GM12878 (cell line): Measurements from ENCODE around the gene TBATA. TPM values are rescaled to one million over a fixed set of nuclear protein-coding genes. Genes with fewer than 3 reads are reported as not detected.
A peak's percentile ranks its signal among the peaks of the same experiment; 100 is the strongest.

Source experiments
- ATAC-seq: fragments of 200-7000 bp; cut with Tn5 transposase; 3 replicates; pipeline ENCODE4 v1.9.1; 2020; ENCODE audit warnings: mild to moderate bottlenecking, moderate library complexity
- BruUV-seq: library from RNA; stranded (reverse); fragments of 400-500 nt; replicated peaks from 2 replicates; lab custom pipeline; 2021; lab: Mats Ljungman, UMichigan
- CTCF ChIA-PET: fragments of 300-600 bp; sonication (Branson Sonifier 250); formaldehyde crosslinking; extraction: SDS; loops from one replicate; lab custom pipeline; 2021; ENCODE audit warnings: inconsistent platforms; lab: Yijun Ruan, JAX
- POLR2A ChIA-PET: fragments of 350-600 bp; formaldehyde crosslinking; extraction: SDS; loops from one replicate; lab custom pipeline; 2021; ENCODE audit warnings: inconsistent platforms; lab: Charles Lee
- RAD21 ChIA-PET: fragments of 300-600 bp; sonication (Branson Sonifier 250); formaldehyde crosslinking; loops from one replicate; lab custom pipeline; 2023; ENCODE audit warnings: antibody characterized with exemption; ENCODE audit not compliant: unreplicated experiment; lab: Charles Lee
- SMC1A ChIA-PET: fragments of 300-600 bp; sonication (Branson Sonifier 250); formaldehyde crosslinking; loops from one replicate; lab custom pipeline; 2023; ENCODE audit not compliant: unreplicated experiment, uncharacterized antibody; lab: Charles Lee
- DNase-seq: peaks from one replicate; pipeline ENCODE4 v3.0.0-alpha.2; 2011; ENCODE audit warnings: low read depth, low spot score
- FAIRE-seq: peaks from 3 replicates; lab custom pipeline; 2011; peaks lifted over from hg19 to GRCh38; lab: Jason Lieb, UNC
- H2AFZ ChIP-seq: 2 replicates; pipeline ENCODE4 v1.6.0; 2011; ENCODE audit warnings: low read depth, low read length, control low read depth; ENCODE audit not compliant: control insufficient read depth
- H3K27ac ChIP-seq: 2 replicates; pipeline ENCODE4 v1.5.1; 2011; ENCODE audit warnings: control low read depth; ENCODE audit not compliant: control insufficient read depth, insufficient read depth
- H3K27me3 ChIP-seq, 2 experiments: replicated peaks in 1 of 2; 2 replicates each; pipeline versions ENCODE4 v1.6.0 to v1.6.1; 2011; ENCODE audit warnings: low read length in 1 of 2; ENCODE audit not compliant: control insufficient read depth in 2 of 2, insufficient read depth in 2 of 2
- H3K36me3 ChIP-seq, 2 experiments: 2 replicates each; pipeline ENCODE4 v1.5.1; 2011; ENCODE audit warnings: low read length in 1 of 2; ENCODE audit not compliant: control insufficient read depth in 2 of 2, insufficient read depth in 2 of 2
- H3K4me1 ChIP-seq: 2 replicates; pipeline ENCODE4 v1.6.1; 2011; ENCODE audit warnings: mild to moderate bottlenecking, low read length, moderate library complexity, mixed read lengths; ENCODE audit not compliant: control insufficient read depth, insufficient read depth
- H3K4me2 ChIP-seq: 2 replicates; pipeline ENCODE4 v1.6.0; 2011; ENCODE audit warnings: control low read depth; ENCODE audit not compliant: control insufficient read depth, insufficient read depth
- H3K4me3 ChIP-seq: fragments of 200-600 bp; sonication (generic); 2 replicates; pipeline ENCODE4 v1.5.1; 2016
- H3K79me2 ChIP-seq: 2 replicates; pipeline ENCODE4 v1.6.0; 2011; ENCODE audit warnings: low read length; ENCODE audit not compliant: control insufficient read depth, insufficient read depth
- H3K9ac ChIP-seq: 2 replicates; pipeline ENCODE4 v1.8.0; 2011; ENCODE audit warnings: low read length, control low read depth, mixed read lengths; ENCODE audit not compliant: control insufficient read depth, insufficient read depth
- H3K9me3 ChIP-seq: replicated peaks from 3 replicates; pipeline ENCODE4 v1.5.1; 2011; ENCODE audit warnings: mild to moderate bottlenecking, low read length; ENCODE audit not compliant: control insufficient read depth, insufficient read depth
- H4K20me1 ChIP-seq: 2 replicates; pipeline ENCODE4 v1.6.0; 2011; ENCODE audit not compliant: control insufficient read depth, insufficient read depth
- CHD1 ChIP-seq: IDR thresholded peaks from 2 replicates; pipeline ENCODE4 v1.6.1; 2012; ENCODE audit warnings: low read depth, low read length, improper control_type of control experiment
- CHD2 ChIP-seq: IDR thresholded peaks from 2 replicates; pipeline ENCODE4 v1.6.1; 2011; ENCODE audit warnings: low read depth, low read length, improper control_type of control experiment, borderline replicate concordance
- CTCF ChIP-seq, 3 experiments: IDR thresholded peaks in 2 of 3; conservative IDR thresholded peaks in 1 of 3; 2 replicates each; pipeline ENCODE4 v1.5.1; 2011; ENCODE audit warnings: low read depth in 3 of 3, low read length in 3 of 3, mild to moderate bottlenecking in 3 of 3, control low read depth in 2 of 3, moderate library complexity in 2 of 3, inconsistent platforms in 1 of 3, mixed read lengths in 1 of 3; ENCODE audit not compliant: control insufficient read depth in 2 of 3, insufficient read depth in 1 of 3; ENCODE audit errors: extremely low read depth in 1 of 3
- EZH2 ChIP-seq: IDR thresholded peaks from 2 replicates; pipeline ENCODE4 v1.6.1; 2012; ENCODE audit warnings: low read depth, mild to moderate bottlenecking, control low read depth, inconsistent platforms, low read length, borderline replicate concordance; ENCODE audit not compliant: control insufficient read depth
- FOXK2 ChIP-seq: fragments of 450-650 bp; IDR thresholded peaks from 2 replicates; pipeline ENCODE4 v1.6.1; 2017; ENCODE audit warnings: mild to moderate bottlenecking, moderate library complexity
- FOXM1 ChIP-seq: IDR thresholded peaks from 2 replicates; pipeline ENCODE4 v1.6.1; 2012; ENCODE audit warnings: low read depth, mild to moderate bottlenecking, inconsistent platforms, low read length, moderate library complexity
- MYC ChIP-seq: IDR thresholded peaks from 2 replicates; pipeline ENCODE4 v1.6.1; 2011; ENCODE audit warnings: mild to moderate bottlenecking, low read length, moderate library complexity, inconsistent platforms; ENCODE audit not compliant: insufficient read depth, insufficient replicate concordance, insufficient read length, severe bottlenecking
- NFIC ChIP-seq: IDR thresholded peaks from 2 replicates; pipeline ENCODE4 v1.6.1; 2012; ENCODE audit warnings: low read depth, mild to moderate bottlenecking, inconsistent platforms, low read length, moderate library complexity
- PKNOX1 ChIP-seq: fragments of 450-650 bp; IDR thresholded peaks from 2 replicates; pipeline ENCODE4 v1.6.1; 2016; ENCODE audit warnings: mild to moderate bottlenecking
- RAD51 ChIP-seq: fragments of 450-650 bp; IDR thresholded peaks from 2 replicates; pipeline ENCODE4 v1.6.1; 2016; ENCODE audit warnings: moderate library complexity, mild to moderate bottlenecking, inconsistent platforms
- RELA ChIP-seq: fragments of 450-650 bp; IDR thresholded peaks from 2 replicates; pipeline ENCODE4 v1.8.0; 2014; ENCODE audit warnings: borderline replicate concordance; ENCODE audit not compliant: partially characterized antibody
- SUPT20H ChIP-seq: IDR thresholded peaks from 2 replicates; pipeline ENCODE4 v1.6.1; 2011; ENCODE audit warnings: low read depth, mild to moderate bottlenecking, low read length, moderate library complexity, borderline replicate concordance; ENCODE audit not compliant: control insufficient read depth
- TCF7 ChIP-seq: IDR thresholded peaks from 2 replicates; pipeline ENCODE4 v1.6.1; 2014; ENCODE audit warnings: antibody characterized with exemption, borderline replicate concordance
- USF1 ChIP-seq: IDR thresholded peaks from 2 replicates; pipeline ENCODE4 v1.6.1; 2011; ENCODE audit warnings: borderline replicate concordance, low read depth, mild to moderate bottlenecking, moderate library complexity, mixed read lengths, low read length; ENCODE audit not compliant: insufficient read depth; ENCODE audit errors: extremely low read length
- ZBTB4 ChIP-seq: fragments of 450-650 bp; formaldehyde crosslinking; IDR thresholded peaks from 2 replicates; pipeline ENCODE4 v1.4.0; 2022; ENCODE audit warnings: mild to moderate bottlenecking, moderate library complexity
- WGBS: methylation state at CpG from one replicate; pipeline ENCODE4 v1.1.6; 2016; ENCODE audit warnings: low lambda C conversion rate; ENCODE audit not compliant: insufficient replicate concordance, insufficient coverage; ENCODE audit errors: missing lambda C conversion rate; 5-methylcytosine and 5-hydroxymethylcytosine counted together
- in situ Hi-C: fragments of 300-500 bp; cut with MboI; formaldehyde crosslinking; loops from 9 replicates; pipeline ENCODE4 v1.14.3; 2018; ENCODE audit warnings: mixed read lengths
- intact Hi-C: fragments of 100-400 bp; cut with micrococcal nuclease; formaldehyde crosslinking; loops from one replicate; pipeline ENCODE4 v1.14.2; 2022; ENCODE audit not compliant: unreplicated experiment
- polyA plus RNA-seq, 11 experiments: library from polyadenylated mRNA; depleted of rRNA in 4 of 11; unstranded in 6 of 11; stranded (reverse) in 5 of 11; fragments of >200 nt; fragmentation: Nextera tagmentation in 4 of 11; fragmentation: Illumina TruSeq in 1 of 11; extraction: Ambion mirVana in 4 of 11; extraction: Trizol in 1 of 11; gene quantifications; 1 replicate in 1 of 11; 2 replicates in 10 of 11; pipeline versions ENCODE4 v1.2.1 to v1.2.3, GENCODE V29; 2011 to 2016; ENCODE audit warnings: inconsistent platforms in 2 of 11, missing spikeins in 2 of 11, low read depth in 1 of 11
- total RNA-seq, 4 experiments: library from RNA; depleted of rRNA in 3 of 4; stranded (reverse); fragments of >200 nt in 3 of 4; fragmentation: Illumina TruSeq in 1 of 4; extraction: Trizol in 1 of 4; gene quantifications; 2 replicates each; pipeline versions ENCODE4 v1.2.1 to v1.2.3, GENCODE V29; 2013 to 2021

TBATA gene
- total and polyA plus RNA-seq, 10 of the 15 experiments (the other 5 are each of a cell fraction or from before 2014, with no cell fraction given) = not detected

GRCh38 chr10:70738006-70738760 lies 47.0 kb downstream of the TBATA start:
- H2AFZ ChIP-seq = no peak overlapping the region
- in situ Hi-C loops (no loop called here), intact Hi-C loops (no loop called here)
- ChIA-PET POLR2A (interaction anchor here (0.6 kb wide), 2 partner anchors 274 to 378 kb away, joined by 3 to 6 read pairs; no protein-coding TSS in a partner anchor), RAD21 (interaction anchor here (0.6 kb wide), 1 partner anchor 122 kb away, joined by 3 read pairs; no protein-coding TSS in a partner anchor), SMC1A (interaction anchor here (1.3 kb wide), 1 partner anchor 20 kb away, joined by 3 read pairs; no protein-coding TSS in a partner anchor), CTCF (interaction anchor here (0.8 kb wide), 1 partner anchor 277 kb away, joined by 4 read pairs; no protein-coding TSS in a partner anchor)
- BruUV-seq = no TSS peak
- H3K36me3 ChIP-seq = no peaks in the 10 kb centered on the region
- no peak overlapping the region for H3K27ac ChIP-seq
- H4K20me1 ChIP-seq = no peaks in the 10 kb centered on the region
- no peaks in the 10 kb centered on the region for H3K79me2 ChIP-seq
- 68% methylated on average over 3 of the region's 3 CpGs for WGBS
- H3K9ac ChIP-seq = no peak overlapping the region
- peak; percentile 69 for ATAC-seq
- no peaks in the 10 kb centered on the region for H3K9me3 ChIP-seq
- no peak for FAIRE-seq
- H3K27me3 ChIP-seq = no peaks in the 10 kb centered on the region; a peak in 1 of 4 replicates
- H3K4me3 ChIP-seq = no peak overlapping the region
- DNase-seq = no peak
- H3K4me2 ChIP-seq = no peak overlapping the region
- H3K4me1 ChIP-seq = no peaks in the 10 kb centered on the region
- TF ChIP-seq USF1 = no peak
- no peak for TF ChIP-seq TCF7
- no peak for TF ChIP-seq CHD1
- no peak for TF ChIP-seq FOXM1
- TF ChIP-seq RAD51 = no peak
- TF ChIP-seq EZH2 = no peak
- TF ChIP-seq CHD2 = no peak
- no peak for TF ChIP-seq FOXK2
- no peak for TF ChIP-seq RELA
- no peak for TF ChIP-seq SUPT20H
- TF ChIP-seq MYC = no peak
- no peak for TF ChIP-seq ZBTB4 (CRISPR knock-in tag)
- TF ChIP-seq PKNOX1 = no peak
- no peak for TF ChIP-seq NFIC
- TF ChIP-seq CTCF (IDR thresholded peaks at IDR 0.05 in 2 of 3, conservative IDR thresholded peaks at IDR 0.05 in 1 of 3; ENCODE audit: control insufficient read depth in 2 of 3, extremely low read depth in 1 of 3, insufficient read depth in 1 of 3, low read depth in 3 of 3, low read length in 3 of 3) = no peak
